Erythroblast (primary cell): ENCODE results near the gene SIN3B.

Experiments used
- GATA1 ChIP-seq: IDR thresholded peaks from 2 replicates; pipeline ENCODE4 v1.6.1; 2011; ENCODE audit warnings: low read depth, mild to moderate bottlenecking, control low read depth, low read length, moderate library complexity
- POLR2A ChIP-seq: IDR thresholded peaks from 2 replicates; pipeline ENCODE4 v1.6.1; 2011; ENCODE audit warnings: mild to moderate bottlenecking, low read length

GRCh38 chr19:16861011-16861410 lies 31.8 kb downstream of the SIN3B start:
- TF ChIP-seq POLR2A (no peak), GATA1 (no peak)
